ENCODE data around the gene MDM4. TPM values are rescaled to one million over a fixed set of nuclear protein-coding genes. Genes with fewer than 3 reads are reported as not detected.

The MDM4 gene
- total RNA-seq, 1 donor from 2014 or later, result 127 TPM

GRCh38 chr1:204523605-204524215, 7.5 kb downstream of the MDM4 start:
- TF ChIP-seq CTCF (IDR thresholded peaks at IDR 0.05; ENCODE audit: unreplicated experiment), result no peak
- no peaks in the 10 kb centered on the region for H3K9me3 Mint-ChIP-seq (ENCODE audit: low read depth)
- no peaks in the 10 kb centered on the region for H3K27me3 Mint-ChIP-seq
- peaks cover 27% of the 10 kb centered on the region for H3K36me3 Mint-ChIP-seq (ENCODE audit: insufficient read depth)
- H3K4me1 Mint-ChIP-seq (ENCODE audit: low read depth), result peaks cover 11% of the 10 kb centered on the region
- H3K27ac Mint-ChIP-seq, result peak overlapping the region; percentile 89
- no peak overlapping the region for H3K4me3 Mint-ChIP-seq (ENCODE audit: low read depth)
- no peak for DNase-seq (ENCODE audit: low spot score, unreplicated experiment)

- DNase-seq (ENCODE audit: low spot score, unreplicated experiment), result no peak
- H3K27ac Mint-ChIP-seq, result peak overlapping the region; percentile 71
- no peaks in the 10 kb centered on the region for H3K27me3 Mint-ChIP-seq
- H3K4me1 Mint-ChIP-seq (ENCODE audit: low read depth), result peaks cover 11% of the 10 kb centered on the region
- peaks cover 24% of the 10 kb centered on the region for H3K36me3 Mint-ChIP-seq (ENCODE audit: insufficient read depth)
- H3K9me3 Mint-ChIP-seq (ENCODE audit: low read depth), result no peaks in the 10 kb centered on the region
- TF ChIP-seq CTCF (IDR thresholded peaks at IDR 0.05; ENCODE audit: unreplicated experiment), result no peak
- no peak overlapping the region for H3K4me3 Mint-ChIP-seq (ENCODE audit: low read depth)
Measured at GRCh38 chr1:204524986-204525385, 8.8 kb downstream of the MDM4 start.

GRCh38 chr1:204528241-204528640, 12.0 kb downstream of the MDM4 start:
- Mint-ChIP-seq H3K27me3 (no peaks in the 10 kb centered on the region), H3K4me3 (ENCODE audit: low read depth) (no peak overlapping the region), H3K27ac (no peak overlapping the region), H3K9me3 (ENCODE audit: low read depth) (no peaks in the 10 kb centered on the region), H3K36me3 (ENCODE audit: insufficient read depth) (peaks cover 23% of the 10 kb centered on the region), H3K4me1 (ENCODE audit: low read depth) (peaks cover 7% of the 10 kb centered on the region)
- no peak for TF ChIP-seq CTCF (IDR thresholded peaks at IDR 0.05; ENCODE audit: unreplicated experiment)
- no peak for DNase-seq (ENCODE audit: low spot score, unreplicated experiment)

- no peak for TF ChIP-seq CTCF (IDR thresholded peaks at IDR 0.05; ENCODE audit: unreplicated experiment)
- Mint-ChIP-seq H3K27me3 (no peaks in the 10 kb centered on the region), H3K9me3 (ENCODE audit: low read depth) (no peaks in the 10 kb centered on the region), H3K4me3 (ENCODE audit: low read depth) (no peak overlapping the region), H3K27ac (no peak overlapping the region), H3K36me3 (ENCODE audit: insufficient read depth) (peaks cover 20% of the 10 kb centered on the region), H3K4me1 (ENCODE audit: low read depth) (peaks cover 7% of the 10 kb centered on the region)
- DNase-seq (ENCODE audit: low spot score, unreplicated experiment), result no peak
Measured at GRCh38 chr1:204528677-204529076, 12.5 kb downstream of the MDM4 start.

- DNase-seq (ENCODE audit: low spot score, unreplicated experiment), result no peak
- Mint-ChIP-seq H3K27me3 (no peaks in the 10 kb centered on the region), H3K36me3 (ENCODE audit: insufficient read depth) (peaks cover 21% of the 10 kb centered on the region), H3K4me1 (ENCODE audit: low read depth) (peaks cover 5% of the 10 kb centered on the region), H3K9me3 (ENCODE audit: low read depth) (no peaks in the 10 kb centered on the region), H3K27ac (no peak overlapping the region), H3K4me3 (ENCODE audit: low read depth) (no peak overlapping the region)
- peak; percentile 9 for TF ChIP-seq CTCF (IDR thresholded peaks at IDR 0.05; ENCODE audit: unreplicated experiment)
Measured at GRCh38 chr1:204529371-204529895, 13.2 kb downstream of the MDM4 start.

Measured in progenitor cell of endocrine pancreas (in vitro differentiated cells).